HEK293 (cell line): Measurements from ENCODE around the gene COX6A2.

ENCODE experiments used
- CTCF ChIP-seq: fragments of 450-650 bp; formaldehyde crosslinking; IDR thresholded peaks from 2 replicates; pipeline ENCODE4 v1.5.1; 2016; ENCODE audit warnings: missing biosample characterization, missing genetic modification characterization
- HOXA7 ChIP-seq: sonication (generic); formaldehyde crosslinking; IDR thresholded peaks from 2 replicates; pipeline ENCODE4 v1.8.1; 2022; ENCODE audit warnings: missing genetic modification reagents, borderline replicate concordance
- KLF16 ChIP-seq: fragments of 450-650 bp; formaldehyde crosslinking; IDR thresholded peaks from 2 replicates; pipeline ENCODE4 v1.5.1; 2017; ENCODE audit warnings: missing biosample characterization, missing genetic modification characterization
- PRDM6 ChIP-seq: fragments of 450-650 bp; formaldehyde crosslinking; IDR thresholded peaks from 2 replicates; pipeline ENCODE4 v1.5.1; 2017; ENCODE audit warnings: missing biosample characterization, missing genetic modification characterization
- ZNF174 ChIP-seq: fragments of 450-650 bp; formaldehyde crosslinking; IDR thresholded peaks from 2 replicates; pipeline ENCODE4 v1.5.0; 2017; ENCODE audit warnings: missing biosample characterization, mild to moderate bottlenecking, missing genetic modification characterization
- ZNF223 ChIP-seq: fragments of 450-650 bp; formaldehyde crosslinking; IDR thresholded peaks from 2 replicates; pipeline ENCODE4 v1.5.1; 2016; ENCODE audit warnings: missing biosample characterization, missing genetic modification characterization
- ZNF274 ChIP-seq, 2 experiments: fragments of 200-500 bp in 1 of 2; fragments of 450-650 bp in 1 of 2; sonication (Bioruptor generic) in 1 of 2; formaldehyde crosslinking in 1 of 2; IDR thresholded peaks; 2 replicates each; pipeline versions ENCODE4 v1.5.1 to v1.6.1; 2014 to 2016; ENCODE audit warnings: borderline replicate concordance in 1 of 2, inconsistent platforms in 1 of 2, low read length in 1 of 2, missing biosample characterization in 1 of 2, missing genetic modification characterization in 1 of 2
- ZNF324 ChIP-seq: fragments of 450-650 bp; formaldehyde crosslinking; IDR thresholded peaks from 2 replicates; pipeline ENCODE4 v1.5.1; 2016; ENCODE audit warnings: missing biosample characterization, missing genetic modification characterization

- TF ChIP-seq ZNF223 (tag by site-specific recombination) (no peak), ZNF274 (IDR thresholded peaks at IDR 0.05; ENCODE audit: low read length) (no peak), ZNF274 (tag by site-specific recombination; IDR thresholded peaks at IDR 0.05; ENCODE audit: borderline replicate concordance) (no peak), CTCF (tag by site-specific recombination) (no peak), PRDM6 (tag by site-specific recombination) (no peak), ZNF174 (tag by site-specific recombination) (no peak), ZNF324 (no peak), KLF16 (no peak), HOXA7 (CRISPR knock-in tag) (no peak)
Observed at GRCh38 chr16:31423801-31424200, 4.4 kb downstream of the COX6A2 start.
